Astrocyte of the spinal cord (primary cell): ENCODE measurements around the gene SEMG2.

Experiments
- DNase-seq: peaks from one replicate; pipeline ENCODE4 v3.0.0; 2011; ENCODE audit warnings: low read depth, low spot score
- H3K4me3 ChIP-seq: 2 replicates; pipeline ENCODE4 v1.5.1; 2011; ENCODE audit warnings: low read depth, mild to moderate bottlenecking, low read length, moderate library complexity
- CTCF ChIP-seq: IDR thresholded peaks from 2 replicates; pipeline ENCODE4 v1.5.1; 2012; ENCODE audit warnings: low read depth, mild to moderate bottlenecking, low read length, inconsistent platforms
- in situ Hi-C: cut with HindIII; loops from 2 replicates; pipeline ENCODE4 v1.10.0; 2017; ENCODE audit warnings: low sequenced_read_pairs

The SEMG2 gene

GRCh38 chr20:45181639-45182038, 39.5 kb upstream of the SEMG2 start:
- peak; percentile 24 for DNase-seq
- no peak overlapping the region for H3K4me3 ChIP-seq
- in situ Hi-C loops: no loop called here
- no peak for TF ChIP-seq CTCF

GRCh38 chr20:45183084-45183483, 38.1 kb upstream of the SEMG2 start:
- no peak for TF ChIP-seq CTCF
- in situ Hi-C loops: no loop called here
- no peak overlapping the region for H3K4me3 ChIP-seq
- DNase-seq: no peak

- no peak overlapping the region for H3K4me3 ChIP-seq
- in situ Hi-C loops: no loop called here
- no peak for DNase-seq
- no peak for TF ChIP-seq CTCF
These were observed 33.5 kb upstream of the SEMG2 start for GRCh38 chr20:45187693-45188092.

- no peak for TF ChIP-seq CTCF
- no peak for DNase-seq
- in situ Hi-C loops: no loop called here
- no peak overlapping the region for H3K4me3 ChIP-seq
These were observed 32.0 kb upstream of the SEMG2 start for GRCh38 chr20:45189067-45189609.

GRCh38 chr20:45189861-45190260, 31.3 kb upstream of the SEMG2 start:
- no peak overlapping the region for H3K4me3 ChIP-seq
- DNase-seq: no peak
- in situ Hi-C loops: no loop called here
- no peak for TF ChIP-seq CTCF

- TF ChIP-seq CTCF: no peak
- H3K4me3 ChIP-seq: no peak overlapping the region
- in situ Hi-C loops: no loop called here
- DNase-seq: no peak
These were observed 29.2 kb upstream of the SEMG2 start for GRCh38 chr20:45191926-45192325.

- H3K4me3 ChIP-seq: no peak overlapping the region
- DNase-seq: no peak
- TF ChIP-seq CTCF: no peak
- in situ Hi-C loops: no loop called here
These were observed 27.8 kb upstream of the SEMG2 start for GRCh38 chr20:45193331-45193730.
